Breast epithelium (tissue), 3 donors: ENCODE data around the gene KIF26B.

Experiments
- POLR2A ChIP-seq: fragments of 450-650 bp; IDR thresholded peaks from one replicate; pipeline ENCODE4 v1.6.1; 2016; ENCODE audit warnings: antibody characterized with exemption, mild to moderate bottlenecking, moderate library complexity
- POLR2AphosphoS5 ChIP-seq, 3 donors: sonication (generic); formaldehyde crosslinking; IDR thresholded peaks; one replicate each; pipeline ENCODE4 v1.6.1; 2017; ENCODE audit warnings: antibody characterized with exemption in 3 of 3
- TF ChIP-seq, protein P1 (sequence below), 3 donors: fragments of 450-650 bp; IDR thresholded peaks; one replicate each; pipeline ENCODE4 v1.5.1; 2016 to 2017; ENCODE audit warnings: antibody characterized with exemption in 3 of 3, mild to moderate bottlenecking in 3 of 3, moderate library complexity in 3 of 3

DNA sequence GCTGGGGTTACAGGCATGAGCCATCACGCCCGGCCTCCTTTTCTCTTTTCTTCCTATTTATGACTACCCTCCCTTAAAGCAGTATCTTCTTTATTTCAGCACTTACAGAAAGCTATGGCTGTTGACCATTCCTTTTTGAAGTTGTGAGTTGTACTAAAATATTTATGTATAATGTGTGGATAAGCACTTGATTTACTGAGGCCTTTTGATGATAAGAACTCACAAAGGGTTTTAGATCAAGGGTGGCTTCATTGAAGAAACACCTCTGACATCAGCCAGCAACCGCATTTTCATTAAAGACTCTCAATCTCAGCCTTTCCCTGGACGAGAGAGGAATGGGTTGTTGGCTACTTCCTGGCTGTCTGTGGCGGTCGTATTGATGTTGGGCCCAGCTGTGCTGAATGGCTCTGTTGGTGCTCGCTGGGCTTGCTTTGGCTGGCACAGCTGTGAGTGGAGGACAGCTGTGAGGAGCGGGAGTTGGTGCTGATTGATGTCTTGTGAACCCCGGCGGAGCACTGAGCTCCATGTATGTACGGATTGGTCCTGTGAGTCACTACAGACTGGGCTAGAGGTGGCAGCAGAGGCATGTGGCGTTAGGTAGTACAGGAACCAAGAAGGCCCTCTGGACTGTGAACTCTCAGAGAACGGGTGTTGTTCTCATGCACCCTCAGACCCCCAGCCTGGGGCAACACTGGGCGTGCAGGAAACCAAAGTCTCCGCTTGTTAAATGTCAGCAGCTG, 208.8 kb downstream of the KIF26B start:
- TF ChIP-seq, protein P1, sequence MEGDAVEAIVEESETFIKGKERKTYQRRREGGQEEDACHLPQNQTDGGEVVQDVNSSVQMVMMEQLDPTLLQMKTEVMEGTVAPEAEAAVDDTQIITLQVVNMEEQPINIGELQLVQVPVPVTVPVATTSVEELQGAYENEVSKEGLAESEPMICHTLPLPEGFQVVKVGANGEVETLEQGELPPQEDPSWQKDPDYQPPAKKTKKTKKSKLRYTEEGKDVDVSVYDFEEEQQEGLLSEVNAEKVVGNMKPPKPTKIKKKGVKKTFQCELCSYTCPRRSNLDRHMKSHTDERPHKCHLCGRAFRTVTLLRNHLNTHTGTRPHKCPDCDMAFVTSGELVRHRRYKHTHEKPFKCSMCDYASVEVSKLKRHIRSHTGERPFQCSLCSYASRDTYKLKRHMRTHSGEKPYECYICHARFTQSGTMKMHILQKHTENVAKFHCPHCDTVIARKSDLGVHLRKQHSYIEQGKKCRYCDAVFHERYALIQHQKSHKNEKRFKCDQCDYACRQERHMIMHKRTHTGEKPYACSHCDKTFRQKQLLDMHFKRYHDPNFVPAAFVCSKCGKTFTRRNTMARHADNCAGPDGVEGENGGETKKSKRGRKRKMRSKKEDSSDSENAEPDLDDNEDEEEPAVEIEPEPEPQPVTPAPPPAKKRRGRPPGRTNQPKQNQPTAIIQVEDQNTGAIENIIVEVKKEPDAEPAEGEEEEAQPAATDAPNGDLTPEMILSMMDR (IDR thresholded peaks at IDR 0.05) = no peak
- TF ChIP-seq POLR2A (no peak), POLR2AphosphoS5 (IDR thresholded peaks at IDR 0.05) (no peak)
